ENCODE results near the gene ADGRG1.

The ADGRG1 gene

GRCh38 chr16:57682809-57683635 lies 54.6 kb downstream of the ADGRG1 start:
- in situ Hi-C loops (cut with MboI; ENCODE audit: low sequenced_read_pairs) = no loop called here

GRCh38 chr16:57683636-57684545 lies 55.5 kb downstream of the ADGRG1 start:
- in situ Hi-C loops (cut with MboI; ENCODE audit: low sequenced_read_pairs) = no loop called here

- in situ Hi-C loops (cut with MboI; ENCODE audit: low sequenced_read_pairs) = no loop called here
These were observed 56.4 kb downstream of the ADGRG1 start for GRCh38 chr16:57684626-57685358.

GRCh38 chr16:57685633-57686032 lies 57.2 kb downstream of the ADGRG1 start:
- in situ Hi-C loops (cut with MboI; ENCODE audit: low sequenced_read_pairs) = no loop called here

DNA sequence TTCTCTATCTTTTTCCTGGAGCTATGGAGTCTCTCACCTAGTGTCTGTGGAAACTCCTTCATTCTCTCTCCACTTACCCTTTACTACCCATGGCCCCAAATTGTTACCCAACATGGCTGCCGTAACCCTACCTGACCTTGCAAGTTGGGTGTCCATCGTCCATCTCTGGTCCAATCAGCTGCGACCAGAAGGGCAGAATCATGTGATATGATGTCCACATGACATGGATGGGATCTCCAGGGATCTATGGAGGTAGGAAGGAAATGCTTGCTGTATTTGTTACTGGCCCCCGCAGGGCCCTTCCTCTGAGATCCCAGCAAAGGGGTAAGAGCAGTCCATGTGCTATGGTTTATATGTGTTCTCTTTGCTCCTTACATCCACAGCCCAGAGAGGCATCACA lies 58.1 kb downstream of the ADGRG1 start:
- in situ Hi-C loops (cut with MboI; ENCODE audit: low sequenced_read_pairs) = no loop called here

DNA sequence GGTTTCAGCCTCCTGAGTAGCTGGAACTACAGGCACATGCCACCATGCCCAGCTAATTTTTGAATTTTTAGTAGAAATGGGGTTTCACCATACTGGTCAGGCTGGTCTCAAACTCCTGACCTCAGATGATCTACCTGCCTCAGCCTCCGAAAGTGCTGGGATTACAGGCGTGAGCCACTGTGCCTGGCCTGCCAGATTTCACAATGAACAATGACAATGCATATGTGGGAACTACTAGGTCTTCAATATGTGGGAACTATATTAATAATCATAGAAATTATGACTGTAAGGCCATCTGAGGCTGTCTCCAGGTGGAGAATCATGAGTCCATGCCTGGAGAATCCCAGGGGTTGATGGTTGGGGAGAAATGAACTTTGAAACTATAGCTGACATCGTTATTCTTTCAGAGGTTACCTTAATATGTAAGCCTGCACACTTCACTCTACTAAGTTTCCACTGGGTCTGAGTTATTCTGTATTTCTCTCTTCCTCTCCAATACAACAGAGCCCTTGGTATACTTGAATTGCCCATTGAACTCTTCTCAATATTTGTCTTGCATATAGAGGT lies 59.0 kb downstream of the ADGRG1 start:
- in situ Hi-C loops (cut with MboI; ENCODE audit: low sequenced_read_pairs) = no loop called here

DNA sequence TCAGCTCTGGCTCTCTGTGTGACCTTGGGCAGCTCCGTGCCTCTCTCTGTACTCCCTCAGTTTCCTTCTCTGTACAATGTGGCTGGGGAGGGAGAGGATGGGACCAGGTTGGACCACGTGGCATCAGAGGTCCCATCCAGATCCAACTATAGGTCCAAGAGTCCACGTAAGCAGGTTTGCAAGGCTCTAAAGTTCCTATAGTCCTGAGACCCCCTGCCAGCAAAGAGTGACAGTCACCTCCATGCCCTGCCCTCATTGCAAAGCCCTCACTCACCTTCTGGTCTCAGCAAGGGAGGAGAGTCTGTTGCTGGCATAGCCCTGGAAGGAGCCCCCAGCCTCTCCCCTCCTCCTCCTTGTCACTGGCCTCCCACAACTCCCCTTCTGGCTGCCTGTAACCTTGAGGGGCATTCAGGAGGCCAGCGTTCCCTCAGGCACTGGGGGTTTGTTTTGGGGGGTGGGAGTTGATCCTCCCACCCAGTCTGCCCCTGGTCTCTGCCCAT lies 60.1 kb downstream of the ADGRG1 start:
- in situ Hi-C loops (cut with MboI; ENCODE audit: low sequenced_read_pairs) = no loop called here

DNA sequence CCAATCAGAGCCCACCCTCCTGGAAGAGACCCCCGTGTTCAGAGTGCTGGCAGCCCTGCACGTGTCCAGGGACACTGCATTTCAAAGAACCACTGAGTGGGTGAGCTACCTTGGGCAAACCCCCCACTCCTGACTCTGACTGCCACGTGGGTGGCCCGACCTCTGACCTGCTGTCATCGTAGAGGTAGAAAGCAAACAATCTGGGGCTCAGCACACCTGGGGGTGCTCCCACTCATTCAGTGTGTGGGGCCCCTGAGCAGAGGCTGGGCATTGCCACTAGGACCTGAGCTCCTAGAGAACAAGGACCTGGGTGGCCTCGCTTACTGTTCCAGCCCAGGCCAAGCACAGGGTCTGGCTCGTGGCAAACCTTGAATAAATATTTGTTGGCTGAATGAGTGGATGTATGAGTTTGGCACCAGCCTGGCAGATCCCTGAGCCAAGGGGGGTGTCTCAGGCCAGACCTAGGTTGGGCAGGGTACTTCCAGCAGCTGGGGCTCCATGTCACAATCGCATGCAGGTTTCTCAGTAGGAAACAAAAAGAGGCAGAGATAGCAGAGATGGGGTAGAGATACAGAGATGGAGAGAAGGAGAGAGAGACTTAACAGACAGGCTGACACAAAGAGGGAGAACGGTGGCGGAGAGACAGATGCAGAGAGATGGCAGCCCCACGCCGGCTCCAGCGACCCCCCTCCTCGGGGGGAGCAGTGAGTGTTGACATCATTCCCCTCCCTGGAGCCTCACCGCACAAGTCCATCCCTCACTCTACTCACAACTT lies 60.7 kb downstream of the ADGRG1 start:
- in situ Hi-C loops (cut with MboI; ENCODE audit: low sequenced_read_pairs) = no loop called here

- in situ Hi-C loops (cut with MboI; ENCODE audit: low sequenced_read_pairs) = no loop called here
These were observed 61.5 kb downstream of the ADGRG1 start for GRCh38 chr16:57689762-57690558.

DNA sequence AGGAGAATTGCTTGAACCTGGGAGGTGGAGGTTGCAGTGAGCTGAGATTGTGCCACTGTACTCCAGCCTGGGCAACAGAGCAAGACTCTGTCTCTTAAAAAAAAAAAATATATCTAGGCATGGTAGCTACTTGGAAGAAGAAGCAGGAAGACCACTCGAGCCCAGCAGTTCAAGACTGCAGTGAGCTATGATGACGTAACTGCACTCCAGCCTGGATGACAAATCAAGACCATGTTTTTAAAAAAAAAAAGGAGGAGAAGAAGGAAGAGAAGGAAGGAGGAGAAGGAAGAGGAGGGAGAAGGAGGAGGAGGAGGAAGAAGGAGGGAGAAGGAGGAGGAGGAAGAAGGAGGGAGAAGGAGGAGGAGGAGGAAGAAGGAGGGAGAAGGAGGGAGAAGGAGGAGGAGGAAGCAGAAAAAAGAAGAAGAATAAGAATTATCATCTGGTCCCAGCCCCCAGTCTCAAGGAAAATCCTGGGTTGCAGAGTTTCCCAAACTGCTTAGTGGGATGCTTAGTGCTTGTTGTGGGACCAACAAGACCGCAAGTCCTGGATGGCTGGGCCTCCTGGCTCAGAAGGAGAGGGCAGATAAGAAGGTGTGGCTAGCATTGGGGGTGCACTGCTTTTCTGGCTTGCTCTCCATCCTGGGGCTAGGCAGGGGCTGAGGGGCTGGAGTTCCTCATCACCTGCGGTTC lies 62.5 kb downstream of the ADGRG1 start:
- in situ Hi-C loops (cut with MboI; ENCODE audit: low sequenced_read_pairs) = no loop called here

GRCh38 chr16:57692636-57693035 lies 64.2 kb downstream of the ADGRG1 start:
- in situ Hi-C loops (cut with MboI; ENCODE audit: low sequenced_read_pairs) = no loop called here

DNA sequence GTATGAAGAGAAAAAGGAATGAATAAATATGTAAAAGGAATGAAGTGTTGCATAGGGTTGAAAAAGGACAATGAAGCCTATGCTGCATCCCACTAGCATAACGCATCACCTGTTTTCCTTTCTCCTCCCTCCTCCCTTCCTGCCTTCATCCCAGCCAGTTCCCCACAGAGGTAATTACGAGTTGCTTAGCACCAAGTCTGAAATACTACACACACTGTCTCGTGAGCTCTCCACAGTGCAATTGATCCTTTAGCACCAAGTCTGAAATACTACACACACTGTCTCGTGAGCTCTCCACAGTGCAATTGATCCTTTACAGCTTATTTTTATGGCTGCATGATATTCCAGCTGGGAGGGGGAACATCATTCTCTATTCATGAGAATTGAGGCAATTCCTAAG lies 65.1 kb downstream of the ADGRG1 start:
- in situ Hi-C loops (cut with MboI; ENCODE audit: low sequenced_read_pairs) = no loop called here

DNA sequence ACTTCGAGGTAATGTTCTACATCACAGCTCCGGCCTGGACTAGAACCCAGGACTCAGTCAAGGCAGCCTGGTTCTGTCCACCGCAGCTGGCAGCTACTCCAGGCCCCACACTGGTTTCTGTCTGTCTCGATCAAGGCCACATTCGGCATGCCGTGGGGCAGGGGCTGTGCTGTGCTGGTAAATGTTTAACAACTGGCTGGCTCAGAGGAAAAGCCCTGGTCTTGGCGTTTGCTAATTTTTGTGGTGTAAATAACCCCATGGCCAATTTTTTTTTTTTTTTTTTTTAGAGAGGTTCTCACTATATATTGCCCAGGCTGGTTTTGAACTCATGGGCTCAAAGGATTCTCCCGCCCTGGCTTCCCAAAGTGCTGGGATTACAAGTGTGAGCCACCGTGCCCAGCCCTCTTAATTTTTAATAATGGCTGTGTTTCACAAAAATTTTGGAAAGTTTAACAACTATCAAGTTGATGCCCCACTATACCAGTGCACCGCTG lies 65.8 kb downstream of the ADGRG1 start:
- in situ Hi-C loops (cut with MboI; ENCODE audit: low sequenced_read_pairs) = no loop called here

GRCh38 chr16:57694725-57695679 lies 66.6 kb downstream of the ADGRG1 start, which contains the start of gene DRC7:
Gene DRC7 (plus strand): TSS chr16:57694806. CDS start chr16:57697950, 3,144 bp downstream.
- in situ Hi-C loops (cut with MboI; ENCODE audit: low sequenced_read_pairs) = no loop called here

- in situ Hi-C loops (cut with MboI; ENCODE audit: low sequenced_read_pairs) = no loop called here
These were observed 67.2 kb downstream of the ADGRG1 start for GRCh38 chr16:57695680-57696069.

- in situ Hi-C loops (cut with MboI; ENCODE audit: low sequenced_read_pairs) = no loop called here
These were observed 67.8 kb downstream of the ADGRG1 start for GRCh38 chr16:57696240-57696639.

DNA sequence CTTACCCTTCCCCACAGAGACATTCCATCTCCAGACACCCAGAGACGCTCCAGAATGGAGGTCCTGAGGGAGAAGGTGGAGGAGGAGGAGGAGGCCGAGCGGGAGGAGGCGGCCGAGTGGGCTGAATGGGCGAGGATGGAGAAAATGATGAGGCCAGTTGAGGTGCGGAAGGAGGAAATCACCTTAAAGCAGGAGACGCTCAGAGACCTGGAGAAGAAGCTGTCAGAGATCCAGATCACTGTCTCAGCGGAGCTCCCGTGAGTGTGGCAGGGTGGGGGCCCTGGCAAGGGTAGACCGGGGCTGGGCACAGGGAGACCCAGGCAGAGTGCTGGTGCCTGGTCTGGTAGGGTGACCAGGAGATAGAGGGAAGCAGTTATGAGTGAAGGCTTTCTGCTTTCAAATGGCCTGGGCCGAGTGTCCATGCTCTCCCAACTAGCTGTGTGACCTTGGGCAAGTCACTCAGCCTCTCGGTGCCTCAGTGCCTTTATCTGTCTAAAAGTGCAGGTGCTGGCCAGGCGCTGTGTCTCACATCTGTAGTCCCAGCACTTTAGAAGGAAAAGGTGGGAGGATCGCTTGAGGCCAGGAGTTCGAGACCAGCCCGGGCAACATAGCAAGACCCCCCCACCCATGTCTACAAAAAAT lies 69.6 kb downstream of the ADGRG1 start:
- in situ Hi-C loops (cut with MboI; ENCODE audit: low sequenced_read_pairs) = no loop called here
